Smooth muscle cell (in vitro differentiated cells): ENCODE data around the gene ATP9A. TPM values are rescaled to one million over a fixed set of nuclear protein-coding genes. Genes with fewer than 3 reads are reported as not detected.
A peak's percentile ranks its signal among the peaks of the same experiment; 100 is the strongest.
"Not testable (repeated sequence)": the region's sequence is repeated elsewhere in the genome, so short reads cannot be mapped to it uniquely, and the experiment has no call there.

Experiments
- DNase-seq: peaks from one replicate; lab custom pipeline; 2025; ENCODE audit not compliant: unreplicated experiment; lab: John Stamatoyannopoulos, UW
- H2AFZ ChIP-seq: fragments of 200-600 bp; sonication (generic); 2 replicates; pipeline ENCODE4 v1.6.0; 2016; ENCODE audit warnings: antibody characterized with exemption, low read depth, mild to moderate bottlenecking
- H3F3A ChIP-seq: fragments of 200-600 bp; sonication (generic); 2 replicates; pipeline ENCODE4 v1.6.0; 2017; ENCODE audit warnings: antibody characterized with exemption, low read depth
- H3K27ac ChIP-seq: fragments of 200-600 bp; sonication (generic); 2 replicates; pipeline ENCODE4 v1.5.1; 2016; ENCODE audit warnings: low read depth, mild to moderate bottlenecking
- H3K27me3 ChIP-seq: fragments of 200-600 bp; sonication (generic); 2 replicates; pipeline ENCODE4 v1.6.1; 2016; ENCODE audit warnings: low read depth, mild to moderate bottlenecking
- H3K36me3 ChIP-seq: fragments of 200-600 bp; sonication (generic); 2 replicates; pipeline ENCODE4 v1.5.1; 2016; ENCODE audit warnings: low read depth
- H3K4me1 ChIP-seq: fragments of 200-600 bp; sonication (generic); 2 replicates; pipeline ENCODE4 v1.5.1; 2016; ENCODE audit warnings: low read depth
- H3K4me2 ChIP-seq: fragments of 200-600 bp; sonication (generic); 2 replicates; pipeline ENCODE4 v1.6.0; 2016; ENCODE audit warnings: mild to moderate bottlenecking
- H3K4me3 ChIP-seq: fragments of 200-600 bp; sonication (generic); 2 replicates; pipeline ENCODE4 v1.5.1; 2016; ENCODE audit warnings: mild to moderate bottlenecking
- H3K79me2 ChIP-seq: fragments of 200-600 bp; sonication (generic); 2 replicates; pipeline ENCODE4 v1.6.0; 2016; ENCODE audit warnings: low read depth, mild to moderate bottlenecking
- H3K9ac ChIP-seq: fragments of 200-600 bp; sonication (generic); 2 replicates; pipeline ENCODE4 v1.6.0; 2016; ENCODE audit warnings: low read depth
- H3K9me3 ChIP-seq: fragments of 200-600 bp; sonication (generic); replicated peaks from 2 replicates; pipeline ENCODE4 v1.5.1; 2016; ENCODE audit warnings: low read depth
- H4K20me1 ChIP-seq: fragments of 200-600 bp; sonication (generic); 2 replicates; pipeline ENCODE4 v1.6.0; 2016; ENCODE audit warnings: low read depth
- WGBS: methylation state at CpG from one replicate; pipeline ENCODE4 v1.1.7; 2016; ENCODE audit warnings: low lambda C conversion rate; 5-methylcytosine and 5-hydroxymethylcytosine counted together
- polyA plus RNA-seq: library from polyadenylated mRNA; unstranded; fragments of >200 nt; fragmentation: Nextera tagmentation; extraction: Ambion mirVana; gene quantifications from 2 replicates; pipeline ENCODE4 v1.2.1, GENCODE V29; 2016
- total RNA-seq: library from RNA; depleted of rRNA; stranded (reverse); fragments of >200 nt; gene quantifications from 2 replicates; pipeline ENCODE4 v1.2.3, GENCODE V29; 2014
- TF ChIP-seq, protein P1 (sequence below): fragments of 200-600 bp; sonication (generic); IDR thresholded peaks from 2 replicates; pipeline ENCODE4 v1.5.1; 2017; ENCODE audit warnings: borderline replicate concordance, mild to moderate bottlenecking, antibody characterized with exemption; ENCODE audit not compliant: insufficient read depth, poor library complexity, severe bottlenecking

ATP9A gene
- total and polyA plus RNA-seq, 2 experiments from 2014 or later = 3.4 to 8.0 TPM

DNA sequence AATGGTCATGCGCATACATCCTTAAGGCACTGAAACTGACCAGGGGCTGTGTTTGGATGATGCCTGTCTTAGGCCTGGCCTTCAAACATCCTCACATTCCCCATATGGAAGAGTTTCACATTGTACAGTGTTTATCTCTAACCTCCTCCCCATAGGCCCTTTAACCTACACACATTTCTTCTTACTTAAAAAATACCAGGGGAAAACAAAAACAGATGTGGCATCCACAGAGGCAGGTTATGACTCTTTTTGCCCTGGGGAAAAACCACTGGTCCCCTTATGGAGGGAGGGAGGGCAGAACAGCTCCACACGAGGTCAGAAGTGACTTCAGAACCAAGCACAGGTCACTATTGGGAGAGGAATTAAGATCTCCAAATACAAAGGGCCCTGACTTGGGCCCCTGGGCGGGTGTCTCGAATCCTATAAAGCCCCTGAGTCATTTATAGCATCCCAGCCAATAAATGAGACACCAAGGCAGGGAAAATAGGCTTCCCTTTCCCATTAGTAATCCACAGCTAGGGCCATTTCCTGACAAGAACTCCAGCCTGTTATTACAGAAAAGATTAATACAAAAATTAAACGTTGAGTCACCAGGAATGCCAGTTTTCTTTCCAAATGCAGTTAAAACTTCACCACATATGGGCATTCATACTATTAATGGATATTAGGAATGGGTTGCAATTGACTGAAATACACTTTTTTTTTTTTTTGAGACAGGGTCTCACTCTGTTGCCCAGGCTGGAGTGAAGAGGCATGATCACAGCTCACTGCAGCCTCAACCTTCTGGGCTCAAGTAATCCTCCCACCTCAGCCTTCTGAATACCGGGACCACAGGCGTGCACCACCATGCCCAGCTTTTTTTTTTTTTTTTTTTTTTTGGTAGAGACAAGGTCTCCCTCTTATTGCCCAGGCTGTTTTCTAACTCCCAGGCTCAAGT, 107.2 kb downstream of the ATP9A start:
- Histone ChIP-seq H3K4me3 (no peak overlapping the region), H3K9me3 (no peaks in the 10 kb centered on the region), H2AFZ (no peak overlapping the region), H3K36me3 (no peaks in the 10 kb centered on the region), H3K9ac (no peak overlapping the region), H4K20me1 (peaks cover 12% of the 10 kb centered on the region), H3K4me2 (no peak overlapping the region), H3F3A (peaks cover 15% of the 10 kb centered on the region), H3K4me1 (no peaks in the 10 kb centered on the region), H3K79me2 (no peaks in the 10 kb centered on the region), H3K27ac (peak overlapping the region; percentile 53), H3K27me3 (no peaks in the 10 kb centered on the region)
- 45% methylated on average over 7 of the region's 7 CpGs for WGBS
- no peak for DNase-seq
- TF ChIP-seq, protein P1, sequence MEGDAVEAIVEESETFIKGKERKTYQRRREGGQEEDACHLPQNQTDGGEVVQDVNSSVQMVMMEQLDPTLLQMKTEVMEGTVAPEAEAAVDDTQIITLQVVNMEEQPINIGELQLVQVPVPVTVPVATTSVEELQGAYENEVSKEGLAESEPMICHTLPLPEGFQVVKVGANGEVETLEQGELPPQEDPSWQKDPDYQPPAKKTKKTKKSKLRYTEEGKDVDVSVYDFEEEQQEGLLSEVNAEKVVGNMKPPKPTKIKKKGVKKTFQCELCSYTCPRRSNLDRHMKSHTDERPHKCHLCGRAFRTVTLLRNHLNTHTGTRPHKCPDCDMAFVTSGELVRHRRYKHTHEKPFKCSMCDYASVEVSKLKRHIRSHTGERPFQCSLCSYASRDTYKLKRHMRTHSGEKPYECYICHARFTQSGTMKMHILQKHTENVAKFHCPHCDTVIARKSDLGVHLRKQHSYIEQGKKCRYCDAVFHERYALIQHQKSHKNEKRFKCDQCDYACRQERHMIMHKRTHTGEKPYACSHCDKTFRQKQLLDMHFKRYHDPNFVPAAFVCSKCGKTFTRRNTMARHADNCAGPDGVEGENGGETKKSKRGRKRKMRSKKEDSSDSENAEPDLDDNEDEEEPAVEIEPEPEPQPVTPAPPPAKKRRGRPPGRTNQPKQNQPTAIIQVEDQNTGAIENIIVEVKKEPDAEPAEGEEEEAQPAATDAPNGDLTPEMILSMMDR = no peak

DNA sequence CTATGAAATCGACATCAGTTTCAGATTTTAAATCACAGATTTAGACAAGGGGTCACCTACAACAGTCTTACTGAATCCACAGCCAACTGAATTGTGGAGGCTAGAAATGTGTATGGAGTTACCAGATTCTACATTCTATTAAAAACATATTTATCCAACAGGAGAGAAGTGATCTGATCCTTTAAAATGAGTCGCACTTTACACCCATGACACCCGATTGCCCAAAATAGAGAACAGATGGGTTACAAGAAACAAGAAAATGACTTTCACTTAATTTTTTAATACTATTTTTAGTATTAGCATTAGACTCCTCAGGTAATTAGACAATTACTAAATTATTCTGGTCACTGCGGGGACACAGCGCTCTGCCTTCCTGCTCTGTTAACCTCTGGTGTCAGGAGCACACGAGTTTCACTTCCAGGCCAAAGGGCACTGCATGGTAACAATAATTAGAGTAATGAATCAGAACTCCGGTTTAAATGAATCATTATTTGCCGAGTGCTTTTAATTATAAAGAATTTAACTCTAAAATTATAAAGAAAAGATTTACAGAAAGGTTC, 108.6 kb downstream of the ATP9A start:
- Histone ChIP-seq H3K4me3 (no peak overlapping the region), H3K27me3 (no peaks in the 10 kb centered on the region), H4K20me1 (peaks cover 12% of the 10 kb centered on the region), H3K36me3 (no peaks in the 10 kb centered on the region), H3K9me3 (no peaks in the 10 kb centered on the region), H3K9ac (no peak overlapping the region), H3K79me2 (no peaks in the 10 kb centered on the region), H3K4me1 (no peaks in the 10 kb centered on the region), H3F3A (peaks cover 15% of the 10 kb centered on the region), H3K27ac (no peak overlapping the region), H3K4me2 (no peak overlapping the region), H2AFZ (no peak overlapping the region)
- WGBS = 92% methylated on average over 8 of the region's 8 CpGs
- no peak for DNase-seq
- TF ChIP-seq, protein P1 = no peak

DNA sequence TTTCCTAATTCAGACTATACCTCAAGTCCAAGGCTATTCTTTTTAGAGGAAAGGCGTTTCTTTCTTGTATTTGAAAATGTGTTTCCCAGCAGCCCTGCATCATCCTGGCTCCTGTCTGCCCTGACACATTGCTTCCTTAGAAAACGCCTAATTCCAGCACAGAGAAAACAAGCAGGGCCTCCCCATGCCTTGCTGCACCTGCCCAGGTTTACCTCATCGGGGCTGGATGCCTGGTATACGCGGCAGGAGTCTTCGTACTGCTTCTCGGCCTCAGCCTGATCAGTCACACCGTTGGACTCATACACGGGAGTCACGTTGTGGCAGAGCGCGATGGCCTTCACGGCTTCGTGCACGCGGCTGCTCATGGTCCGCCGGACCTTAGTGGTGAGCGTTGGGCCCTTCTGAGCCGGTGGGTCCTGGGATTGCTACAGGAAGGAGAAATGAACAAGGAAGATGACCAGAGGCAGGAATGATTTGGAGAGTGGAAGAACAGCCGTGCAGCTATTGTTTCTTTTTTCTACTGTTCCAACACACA, 111.4 kb downstream of the ATP9A start:
- no peaks in the 10 kb centered on the region for H3K36me3 ChIP-seq
- no peak overlapping the region for H3K4me2 ChIP-seq
- TF ChIP-seq, protein P1 = no peak
- no peak overlapping the region for H3K9ac ChIP-seq
- no peaks in the 10 kb centered on the region for H3K9me3 ChIP-seq
- H3K27me3 ChIP-seq = no peaks in the 10 kb centered on the region
- H3K79me2 ChIP-seq = no peaks in the 10 kb centered on the region
- H3K4me3 ChIP-seq = no peak overlapping the region
- 97% methylated on average over 21 of the region's 21 CpGs for WGBS
- H3K4me1 ChIP-seq = no peaks in the 10 kb centered on the region
- H2AFZ ChIP-seq = no peak overlapping the region
- DNase-seq = no peak
- peaks cover 8% of the 10 kb centered on the region for H3F3A ChIP-seq
- peaks cover 8% of the 10 kb centered on the region for H4K20me1 ChIP-seq
- H3K27ac ChIP-seq = no peak overlapping the region

DNA sequence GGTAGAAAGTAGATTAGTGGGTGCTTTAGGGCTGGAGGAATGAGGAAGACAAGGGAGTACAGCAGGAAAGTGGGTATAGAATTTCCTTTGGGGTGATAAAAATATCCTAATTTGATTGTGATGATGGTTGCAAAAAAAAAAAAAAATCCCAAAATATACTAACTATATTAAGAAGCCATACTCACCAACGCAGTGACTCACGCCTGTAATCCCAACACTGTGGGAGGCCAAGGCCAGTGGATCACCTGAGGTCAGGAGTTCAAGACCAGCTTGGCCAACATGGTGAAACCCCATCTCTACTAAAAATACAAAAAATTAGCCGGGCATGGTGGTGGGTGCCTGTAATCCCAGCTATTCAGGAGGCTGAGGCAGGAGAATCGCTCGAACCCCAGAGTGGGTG, 112.1 kb downstream of the ATP9A start:
- H3K4me1 ChIP-seq, H3K27ac ChIP-seq, H3K27me3 ChIP-seq, H3K9me3 ChIP-seq, H2AFZ ChIP-seq, H3K4me3 ChIP-seq, H3K79me2 ChIP-seq, H3K4me2 ChIP-seq, H3K36me3 ChIP-seq, H3F3A ChIP-seq, H4K20me1 ChIP-seq, H3K9ac ChIP-seq, DNase-seq: not testable (repeated sequence)
- 98% methylated on average over 5 of the region's 5 CpGs for WGBS
